Caco-2 (cell line): ENCODE data around the gene GSTO1. TPM values are rescaled to one million over a fixed set of nuclear protein-coding genes. Genes with fewer than 3 reads are reported as not detected.

Experiments used
- Bru-seq: library from RNA; stranded (reverse); fragments of 400-500 nt; gene quantifications from one replicate; lab custom pipeline; 2021; lab: Mats Ljungman, UMichigan
- BruChase-seq, 2 experiments: library from RNA; stranded (reverse); fragments of 400-500 nt; gene quantifications; one replicate each; lab custom pipeline; 2021; lab: Mats Ljungman, UMichigan
- BruUV-seq: library from RNA; stranded (reverse); fragments of 400-500 nt; replicated peaks from 2 replicates; lab custom pipeline; 2021; lab: Mats Ljungman, UMichigan
- CTCF ChIA-PET: fragments of 300-600 bp; sonication (Branson Sonifier 250); formaldehyde crosslinking; loops from one replicate; lab custom pipeline; 2022; ENCODE audit warnings: antibody characterized with exemption; lab: Charles Lee
- POLR2A ChIA-PET: fragments of 300-600 bp; sonication (Branson Sonifier 250); formaldehyde crosslinking; loops from one replicate; lab custom pipeline; 2022; ENCODE audit warnings: antibody characterized with exemption; lab: Charles Lee
- DNase-seq, 2 experiments: peaks; one replicate each; pipeline versions ENCODE4 v3.0.0 to v3.0.0-alpha.2; 2020 to 2022
- H3K27me3 ChIP-seq: replicated peaks from 2 replicates; pipeline ENCODE4 v1.6.0; 2011; ENCODE audit warnings: low read length; ENCODE audit not compliant: control insufficient read depth, insufficient read depth
- H3K36me3 ChIP-seq: 2 replicates; pipeline ENCODE4 v1.5.1; 2011; ENCODE audit warnings: low read length; ENCODE audit not compliant: control insufficient read depth, insufficient read depth
- H3K4me1 ChIP-seq: fragments of 250-450 bp; sonication (Bioruptor Pico); 2 replicates; pipeline ENCODE4 v1.5.1; 2020; ENCODE audit warnings: mild to moderate bottlenecking
- H3K4me3 ChIP-seq: 2 replicates; pipeline ENCODE4 v1.5.1; 2011; ENCODE audit warnings: low read depth, mild to moderate bottlenecking, control low read depth, low read length
- H3K9me3 ChIP-seq: fragments of 250-450 bp; sonication (Bioruptor Pico); 2 replicates; pipeline ENCODE4 v1.5.1; 2020; ENCODE audit warnings: mild to moderate bottlenecking, moderate library complexity
- H3K27ac Mint-ChIP-seq: one replicate; pipeline ENCODE4 v1.8.0; 2022; ENCODE audit warnings: mixed read lengths; ENCODE audit not compliant: unreplicated experiment
- H3K27me3 Mint-ChIP-seq: one replicate; pipeline ENCODE4 v1.8.0; 2022; ENCODE audit warnings: mixed read lengths; ENCODE audit not compliant: insufficient read depth, unreplicated experiment
- H3K36me3 Mint-ChIP-seq: one replicate; pipeline ENCODE4 v1.8.0; 2022; ENCODE audit warnings: mild to moderate bottlenecking, mixed read lengths; ENCODE audit not compliant: insufficient read depth, unreplicated experiment
- H3K4me1 Mint-ChIP-seq: one replicate; pipeline ENCODE4 v1.8.0; 2022; ENCODE audit warnings: low read depth, mixed read lengths; ENCODE audit not compliant: unreplicated experiment
- H3K4me3 Mint-ChIP-seq: one replicate; pipeline ENCODE4 v1.8.0; 2022; ENCODE audit warnings: mild to moderate bottlenecking, moderate library complexity, mixed read lengths; ENCODE audit not compliant: unreplicated experiment
- H3K9me3 Mint-ChIP-seq: one replicate; pipeline ENCODE4 v1.8.0; 2022; ENCODE audit warnings: mixed read lengths; ENCODE audit not compliant: unreplicated experiment
- intact Hi-C: fragments of 100-400 bp; cut with micrococcal nuclease; formaldehyde crosslinking; loops from one replicate; pipeline ENCODE4 v1.10.0; 2022; ENCODE audit not compliant: unreplicated experiment
- long read RNA-seq: library from polyadenylated mRNA; stranded (forward); transcript quantifications from one replicate; pipeline ENCODE4 v2.0.0, GENCODE V29; 2022
- total RNA-seq: library from RNA; stranded (reverse); gene quantifications from 2 replicates; pipeline ENCODE4 v1.2.3, GENCODE V29; 2022
- TF ChIP-seq, protein P1 (sequence below), 2 experiments: fragments of 200-600 bp in 1 of 2; IDR thresholded peaks; 1 replicate in 1 of 2; 2 replicates in 1 of 2; pipeline versions ENCODE4 v1.5.1 to v1.8.0; 2011 to 2022; ENCODE audit warnings: antibody characterized with exemption in 1 of 2, control low read depth in 1 of 2, inconsistent platforms in 1 of 2, low read depth in 1 of 2, low read length in 1 of 2, mild to moderate bottlenecking in 1 of 2, moderate library complexity in 1 of 2; ENCODE audit not compliant: insufficient read depth in 1 of 2, severe bottlenecking in 1 of 2, unreplicated experiment in 1 of 2

The GSTO1 gene
- total RNA-seq (167 and 182 TPM in 2 replicates), Bru-seq, nascent RNA (percentile 92 among the genes with signal in this experiment), BruChase-seq, experiment 1, labeled RNA remaining after a 2-hour chase (percentile 81 among the genes with signal in this experiment), BruChase-seq, experiment 2, labeled RNA remaining after a 6-hour chase (percentile 87 among the genes with signal in this experiment)
- long read RNA-seq, transcript GSTO1-204 (5 exons, 829 nt), result minor isoform, 9 of 264 reads
- long read RNA-seq, transcript GSTO1-202 (6 exons, 972 nt), result major isoform, 223 of 264 reads
- long read RNA-seq, partial matches to known transcripts, result 7 of 264 reads
- long read RNA-seq, other reads (novel, unspliced or antisense), result 22 of 264 reads

- intact Hi-C loops, result loop anchor here (1.0 to 2.0 kb wide), 2 partner anchors 15 to 34 kb away; partner anchors contain the start of gene GSTO2
- no peaks in the 10 kb centered on the region for H3K9me3 ChIP-seq
- BruUV-seq, result no TSS peak
- TF ChIP-seq, protein P1, sequence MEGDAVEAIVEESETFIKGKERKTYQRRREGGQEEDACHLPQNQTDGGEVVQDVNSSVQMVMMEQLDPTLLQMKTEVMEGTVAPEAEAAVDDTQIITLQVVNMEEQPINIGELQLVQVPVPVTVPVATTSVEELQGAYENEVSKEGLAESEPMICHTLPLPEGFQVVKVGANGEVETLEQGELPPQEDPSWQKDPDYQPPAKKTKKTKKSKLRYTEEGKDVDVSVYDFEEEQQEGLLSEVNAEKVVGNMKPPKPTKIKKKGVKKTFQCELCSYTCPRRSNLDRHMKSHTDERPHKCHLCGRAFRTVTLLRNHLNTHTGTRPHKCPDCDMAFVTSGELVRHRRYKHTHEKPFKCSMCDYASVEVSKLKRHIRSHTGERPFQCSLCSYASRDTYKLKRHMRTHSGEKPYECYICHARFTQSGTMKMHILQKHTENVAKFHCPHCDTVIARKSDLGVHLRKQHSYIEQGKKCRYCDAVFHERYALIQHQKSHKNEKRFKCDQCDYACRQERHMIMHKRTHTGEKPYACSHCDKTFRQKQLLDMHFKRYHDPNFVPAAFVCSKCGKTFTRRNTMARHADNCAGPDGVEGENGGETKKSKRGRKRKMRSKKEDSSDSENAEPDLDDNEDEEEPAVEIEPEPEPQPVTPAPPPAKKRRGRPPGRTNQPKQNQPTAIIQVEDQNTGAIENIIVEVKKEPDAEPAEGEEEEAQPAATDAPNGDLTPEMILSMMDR (IDR thresholded peaks at IDR 0.05; ENCODE audit: insufficient read depth in 1 of 2, low read depth in 1 of 2, low read length in 1 of 2, severe bottlenecking in 1 of 2, unreplicated experiment in 1 of 2), result peak in 1 of 2 experiments; percentile 1
- no peaks in the 10 kb centered on the region for H3K27me3 ChIP-seq
- Mint-ChIP-seq H3K4me1 (peaks cover 39% of the 10 kb centered on the region), H3K36me3 (peaks cover 32% of the 10 kb centered on the region), H3K9me3 (no peaks in the 10 kb centered on the region), H3K27ac (peak within 1 kb of the TSS; percentile 73), H3K4me3 (peak within 1 kb of the TSS; percentile 81), H3K27me3 (no peaks in the 10 kb centered on the region)
- peaks cover 47% of the 10 kb centered on the region for H3K4me1 ChIP-seq
- peak within 1 kb of the TSS; percentile 83 for H3K4me3 ChIP-seq
- ChIA-PET CTCF (interaction anchor here (0.7 to 3.3 kb wide), 2 partner anchors 9 to 133 kb away, joined by 3 to 14 read pairs; partner anchors contain the start of gene SFR1), POLR2A (interaction anchor here (0.5 to 1.7 kb wide), 5 partner anchors 9 to 134 kb away, joined by 3 to 19 read pairs (median 5); partner anchors contain the start of genes CFAP43 and GSTO2)
- DNase-seq, result peak; percentile 71 to 80
- no peaks in the 10 kb centered on the region for H3K36me3 ChIP-seq
Observed at GRCh38 chr10:104254493-104255310, at the start of gene GSTO1. TSS of gene GSTO1 (plus strand) at chr10:104254892. CDS start at chr10:104254929, 37 bp downstream.

DNA sequence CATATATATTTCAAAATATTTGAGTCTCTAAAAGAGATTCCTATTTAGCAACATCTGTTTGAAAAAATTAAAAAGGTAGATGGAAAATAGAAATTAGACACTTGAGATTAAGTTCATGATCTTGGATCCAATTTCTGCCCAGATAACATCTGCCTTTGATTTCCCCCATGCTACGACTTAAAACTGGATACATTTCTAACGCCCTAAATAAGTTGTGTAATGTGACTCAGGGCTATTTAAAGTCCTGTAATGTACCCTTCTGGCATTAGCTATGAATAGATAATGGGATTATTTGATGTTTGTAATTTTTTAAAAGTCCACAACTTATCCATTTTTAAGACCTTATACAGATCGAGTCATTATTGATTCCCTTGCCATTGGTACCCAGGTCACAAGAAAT lies 46.0 kb upstream of the GSTO1 start:
- no peaks in the 10 kb centered on the region for H3K9me3 Mint-ChIP-seq
- Histone ChIP-seq H3K9me3 (no peaks in the 10 kb centered on the region), H3K27me3 (no peaks in the 10 kb centered on the region), H3K36me3 (no peaks in the 10 kb centered on the region), H3K4me3 (no peak overlapping the region), H3K4me1 (no peaks in the 10 kb centered on the region)
- H3K36me3 Mint-ChIP-seq, result no peaks in the 10 kb centered on the region
- H3K4me1 Mint-ChIP-seq, result no peaks in the 10 kb centered on the region
- H3K4me3 Mint-ChIP-seq, result no peak overlapping the region
- BruUV-seq, result no TSS peak
- DNase-seq, result no peak
- no peak overlapping the region for H3K27ac Mint-ChIP-seq
- CTCF ChIA-PET, result no interaction called here
- no peaks in the 10 kb centered on the region for H3K27me3 Mint-ChIP-seq
- intact Hi-C loops, result loop anchor here (1.0 to 10.0 kb wide), 5 partner anchors 71 to 320 kb away; partner anchors contain the start of gene SFR1
- POLR2A ChIA-PET, result no interaction called here
- TF ChIP-seq, protein P1 (IDR thresholded peaks at IDR 0.05; ENCODE audit: insufficient read depth in 1 of 2, low read depth in 1 of 2, low read length in 1 of 2, severe bottlenecking in 1 of 2, unreplicated experiment in 1 of 2), result no peak
